HG03025 (cell line): ENCODE data around the gene SLC35F4.
"Not testable (repeated sequence)": the region's sequence is repeated elsewhere in the genome, so short reads cannot be mapped to it uniquely, and the experiment has no call there.

Experiments
- ATAC-seq: cut with Tn5 transposase; IDR thresholded peaks from one replicate; pipeline ENCODE4 v1.9.1; 2021; ENCODE audit warnings: mild to moderate bottlenecking, moderate library complexity; ENCODE audit not compliant: unreplicated experiment, low FRiP score

The SLC35F4 gene

DNA sequence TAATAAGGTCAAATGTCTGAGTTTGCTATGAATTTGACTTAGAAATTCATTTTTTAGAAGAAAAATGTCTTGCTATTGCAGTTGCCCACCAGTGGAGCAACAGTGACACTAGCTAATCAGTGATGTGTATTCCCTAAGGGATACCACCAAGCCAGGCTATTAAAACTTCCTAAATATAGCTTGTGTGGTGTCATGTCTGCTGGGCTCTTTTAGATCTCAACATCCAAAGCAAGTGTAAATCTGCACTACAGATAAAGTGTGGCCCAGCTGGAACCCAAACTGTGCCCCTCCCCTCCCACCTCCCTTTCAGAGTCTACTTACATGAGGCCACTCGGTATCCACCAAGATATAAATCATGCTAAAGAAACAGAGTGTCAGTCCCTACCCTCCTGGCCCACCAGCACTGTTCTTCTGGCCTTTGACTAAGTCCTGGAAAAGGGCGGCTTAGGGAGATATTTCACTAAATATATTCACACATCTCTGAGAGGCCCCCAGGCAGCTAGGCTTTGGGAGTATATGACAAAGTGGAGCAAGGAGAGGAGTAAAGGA lies 53.8 kb downstream of the SLC35F4 start:
- ATAC-seq, result no peak

DNA sequence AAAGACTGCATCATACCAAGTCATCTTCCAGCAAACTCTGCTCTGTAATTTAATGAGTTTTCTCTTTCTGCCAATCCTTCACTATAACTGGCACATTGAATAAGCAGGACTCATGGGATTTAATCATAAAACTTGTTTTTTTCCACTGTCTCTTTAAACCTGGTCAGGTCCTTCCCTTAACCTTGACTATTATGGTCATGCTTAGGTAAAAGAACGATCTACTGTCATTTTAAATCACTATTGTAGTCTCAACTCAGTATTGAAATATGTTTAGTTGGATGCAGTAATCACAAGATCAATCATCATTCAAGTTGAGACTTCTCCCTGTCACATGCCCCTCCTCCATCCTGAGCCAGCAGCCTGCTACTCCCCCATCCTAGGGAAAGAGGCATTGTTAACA lies 56.1 kb downstream of the SLC35F4 start:
- no peak for ATAC-seq

DNA sequence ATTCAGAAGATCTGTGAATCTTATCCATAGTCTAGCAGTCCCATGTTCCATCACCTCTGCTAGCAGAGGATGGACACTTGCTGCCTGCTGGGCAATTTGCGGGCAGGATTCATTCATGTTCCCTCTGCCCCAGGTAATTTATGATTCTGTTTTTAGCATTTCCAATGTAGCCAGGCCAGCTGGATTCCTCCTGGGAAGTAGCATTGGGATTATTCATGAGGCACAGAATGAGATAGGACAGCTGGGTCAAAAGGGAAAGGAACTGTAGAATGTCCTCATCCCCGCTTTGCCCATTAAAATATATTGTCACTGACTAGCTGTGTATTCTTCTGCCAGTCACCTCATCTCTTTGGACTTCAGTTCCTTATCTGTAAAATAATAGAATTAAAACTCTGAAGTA lies 68.7 kb downstream of the SLC35F4 start:
- ATAC-seq, result no peak

DNA sequence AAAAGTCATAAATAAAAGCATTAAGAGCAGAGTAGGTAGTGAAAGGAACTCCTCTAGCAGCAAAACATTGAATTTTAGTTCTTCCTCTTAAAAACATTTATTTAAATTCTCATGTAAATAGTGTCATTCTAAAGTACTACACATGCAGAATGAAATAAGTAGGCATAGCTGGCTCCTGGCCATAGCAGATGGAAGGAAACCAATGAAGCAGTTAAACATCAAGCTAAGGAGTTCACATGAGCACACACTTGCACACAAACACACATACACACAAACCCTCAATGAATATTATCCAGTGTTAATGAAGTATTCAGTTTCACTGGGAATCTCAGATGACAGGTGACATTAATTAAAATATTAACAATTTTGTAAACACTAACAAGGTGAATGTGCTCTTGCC lies 69.3 kb downstream of the SLC35F4 start:
- ATAC-seq, result no peak

DNA sequence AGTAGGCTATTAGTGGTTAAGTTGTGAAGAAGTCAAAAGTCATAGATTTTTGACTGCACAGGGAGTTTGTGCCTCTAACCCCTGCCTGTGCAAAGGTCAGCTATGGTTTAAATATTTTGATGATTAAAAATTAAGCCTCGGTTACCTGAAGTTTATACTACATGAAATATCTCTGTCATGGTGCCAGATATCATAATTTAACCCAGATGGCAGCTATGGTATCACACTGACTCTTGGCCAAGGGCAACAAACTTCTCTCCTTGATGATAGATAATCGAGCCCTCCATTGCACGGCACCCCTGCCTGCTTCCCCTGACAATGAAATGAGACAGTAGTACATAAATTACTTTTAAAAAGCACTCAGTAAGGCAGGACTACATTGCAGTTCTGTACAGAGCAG lies 80.8 kb downstream of the SLC35F4 start:
- no peak for ATAC-seq

DNA sequence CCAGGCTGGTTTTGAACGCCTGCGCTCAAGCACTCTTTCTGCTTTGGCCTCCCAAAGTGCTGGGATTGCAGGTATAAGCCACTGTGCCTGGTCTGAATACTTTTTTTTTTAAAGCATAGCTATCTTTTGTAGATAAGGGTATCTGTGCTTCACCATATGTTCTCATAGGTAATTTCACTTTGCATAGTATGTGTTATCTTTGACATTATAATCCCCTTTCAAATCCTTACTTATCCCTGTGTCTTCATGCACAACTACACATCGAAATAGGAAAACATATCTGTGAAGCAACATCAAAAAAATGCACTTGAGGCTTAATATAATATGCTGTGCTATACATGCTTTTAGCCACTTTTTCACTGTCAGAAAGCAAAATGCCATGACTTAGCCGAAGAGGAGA lies 94.1 kb downstream of the SLC35F4 start:
- ATAC-seq, result no peak

DNA sequence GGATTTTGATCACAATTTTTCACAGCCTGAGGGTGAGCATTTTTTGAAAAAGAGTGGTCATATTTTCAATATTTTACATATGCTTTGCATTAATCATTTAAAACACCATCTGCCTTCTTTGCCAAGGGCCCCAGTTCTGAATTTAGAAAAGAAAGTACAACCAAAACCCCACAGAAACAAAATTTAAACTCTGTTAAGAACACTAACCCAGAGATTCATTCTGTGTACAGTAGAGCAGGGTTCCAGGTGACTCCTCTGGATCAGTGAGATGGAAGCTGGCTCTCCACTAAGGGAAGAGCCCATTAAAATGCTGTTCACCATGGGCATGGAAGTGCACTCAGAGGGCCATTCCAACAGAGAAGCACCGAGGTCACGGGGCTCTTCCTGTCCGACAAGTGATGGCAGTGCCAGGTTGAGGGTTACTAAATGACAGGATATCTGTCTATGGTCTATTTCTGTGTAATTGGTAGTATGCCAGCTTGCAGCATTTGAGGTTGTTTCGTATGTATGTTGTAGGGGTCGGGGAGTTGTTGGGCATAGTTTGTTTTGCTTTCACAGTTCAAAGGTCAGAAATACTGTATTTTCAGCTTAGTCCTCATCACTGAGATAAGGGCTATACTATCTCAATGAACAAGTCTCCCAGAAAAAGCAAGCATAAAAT lies 95.9 kb downstream of the SLC35F4 start:
- ATAC-seq, result no peak

DNA sequence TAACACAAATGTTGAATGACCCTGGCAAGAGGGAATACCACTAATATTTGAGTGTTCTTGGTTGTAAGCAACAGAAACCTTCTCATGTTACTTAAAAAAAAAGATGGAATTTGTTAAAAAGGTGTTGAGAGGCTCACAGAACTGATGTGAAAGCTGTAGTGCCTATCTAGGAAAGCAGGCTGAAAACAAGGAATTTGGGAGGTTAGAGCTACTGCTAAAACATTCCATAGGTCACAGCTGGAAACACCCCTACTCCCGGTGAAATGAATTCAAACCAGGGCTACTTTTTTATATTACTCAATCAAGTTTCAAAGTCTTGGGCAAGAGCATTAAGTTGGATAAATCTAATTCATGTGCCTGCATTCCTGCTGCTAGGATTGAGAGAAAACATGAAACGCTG lies 104.1 kb downstream of the SLC35F4 start:
- no peak for ATAC-seq

DNA sequence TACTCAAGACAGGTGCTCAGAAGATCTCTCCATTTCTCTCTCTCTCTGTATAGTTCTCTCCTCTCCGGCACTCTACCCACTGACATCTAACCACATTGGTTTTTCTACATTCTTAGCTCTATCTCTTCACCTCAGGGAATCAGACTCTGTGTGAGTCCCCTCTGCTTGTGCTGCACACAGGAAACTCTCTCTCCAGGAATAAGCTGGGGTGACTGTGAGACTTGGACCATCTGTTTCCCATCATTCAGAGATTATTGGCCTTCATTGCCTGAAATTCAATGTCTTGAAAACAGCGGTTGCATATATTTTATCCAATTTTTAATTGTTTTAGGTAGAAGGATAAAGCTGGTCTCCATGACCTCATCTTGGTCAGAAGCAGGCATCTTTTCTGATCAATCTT lies 105.0 kb downstream of the SLC35F4 start:
- ATAC-seq, result no peak

DNA sequence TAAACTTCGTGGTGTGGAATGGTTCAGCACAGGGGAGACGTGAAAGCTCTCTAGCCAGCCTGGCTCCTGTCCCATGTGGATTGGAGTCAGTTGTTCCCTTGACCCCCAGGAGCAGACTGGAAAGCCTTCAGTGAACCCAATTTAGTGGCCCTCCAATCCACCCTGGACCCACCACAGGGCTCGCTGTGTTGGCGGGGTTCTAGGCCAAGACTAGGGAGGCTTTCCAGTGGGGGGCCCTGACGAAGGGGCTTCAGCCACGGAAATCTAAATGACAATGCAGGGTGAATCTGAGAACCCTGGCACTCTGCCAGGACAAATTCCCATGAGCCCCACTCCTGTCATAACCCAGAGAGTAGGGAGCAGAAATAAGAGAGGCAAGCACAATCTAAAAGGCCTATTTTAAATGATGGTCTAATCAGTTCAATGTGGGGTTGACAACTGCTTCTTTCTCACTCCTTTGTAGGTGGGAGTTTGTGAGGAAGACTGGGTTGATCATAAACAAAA lies 110.8 kb downstream of the SLC35F4 start:
- no peak for ATAC-seq

DNA sequence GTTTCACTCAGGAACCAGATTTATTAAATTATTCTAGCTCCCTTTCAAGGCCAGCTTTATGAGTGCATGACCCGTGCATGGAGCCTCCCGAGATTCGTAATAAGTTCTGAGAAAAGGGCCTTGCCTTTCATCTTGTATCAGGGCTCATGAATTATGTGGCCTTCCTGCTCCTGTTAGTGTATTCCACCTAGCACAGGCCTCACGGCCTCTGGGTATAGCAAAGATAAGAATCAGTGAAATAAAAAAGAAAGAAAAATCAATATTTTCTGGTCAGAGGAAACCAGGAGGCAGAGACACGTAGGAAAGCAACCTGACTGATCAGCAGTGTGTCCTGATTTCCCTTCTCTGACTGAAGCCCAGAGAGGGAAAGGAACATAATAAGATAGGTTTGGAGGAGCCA lies 111.4 kb downstream of the SLC35F4 start:
- ATAC-seq, result no peak

DNA sequence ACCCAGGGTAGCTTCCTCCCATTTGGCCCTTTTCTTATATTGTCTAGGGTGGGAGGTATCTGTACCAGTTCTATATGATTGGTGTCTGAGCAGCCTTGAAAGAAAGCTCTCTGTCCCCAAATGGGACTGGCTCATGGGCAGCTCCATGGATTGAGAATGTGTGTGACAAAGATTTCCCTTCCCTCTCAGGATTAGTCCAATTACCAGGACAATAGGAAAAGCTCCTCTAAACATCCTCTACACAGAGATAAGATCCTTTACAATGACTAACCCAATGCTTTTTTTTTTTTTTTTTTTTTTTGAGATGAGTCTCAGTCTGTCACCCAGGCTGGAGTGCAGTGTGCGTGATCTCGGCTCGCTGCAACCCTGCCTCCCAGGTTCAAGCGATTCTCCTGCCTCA lies 112.1 kb downstream of the SLC35F4 start:
- no peak for ATAC-seq

DNA sequence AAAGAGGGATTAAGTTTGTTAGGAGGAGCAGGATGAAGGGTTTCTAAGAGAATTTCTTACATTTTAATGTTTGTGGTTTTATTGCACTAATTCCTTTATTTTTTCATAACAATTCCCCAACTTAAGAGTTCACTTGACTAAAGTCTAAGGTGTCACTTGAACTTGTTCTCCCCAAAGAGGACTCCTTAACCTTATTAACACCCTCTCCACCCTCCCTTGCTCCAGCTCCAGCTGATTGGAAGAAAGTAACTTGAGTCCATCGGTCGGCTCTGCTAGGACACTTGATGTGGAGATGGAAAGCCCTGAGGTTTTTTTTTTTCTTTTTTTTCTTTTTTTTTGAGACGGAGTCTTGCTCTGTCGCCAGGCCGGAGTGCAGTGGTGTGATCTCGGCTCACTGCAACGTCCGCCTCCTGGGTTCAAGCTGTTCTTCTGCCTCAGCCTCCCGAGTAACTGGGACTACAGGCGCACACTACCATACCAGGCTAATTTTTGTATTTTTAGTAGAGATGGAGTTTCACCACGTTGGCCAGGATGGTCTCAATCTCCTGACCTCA lies 113.7 kb downstream of the SLC35F4 start:
- ATAC-seq, result not testable (repeated sequence)

DNA sequence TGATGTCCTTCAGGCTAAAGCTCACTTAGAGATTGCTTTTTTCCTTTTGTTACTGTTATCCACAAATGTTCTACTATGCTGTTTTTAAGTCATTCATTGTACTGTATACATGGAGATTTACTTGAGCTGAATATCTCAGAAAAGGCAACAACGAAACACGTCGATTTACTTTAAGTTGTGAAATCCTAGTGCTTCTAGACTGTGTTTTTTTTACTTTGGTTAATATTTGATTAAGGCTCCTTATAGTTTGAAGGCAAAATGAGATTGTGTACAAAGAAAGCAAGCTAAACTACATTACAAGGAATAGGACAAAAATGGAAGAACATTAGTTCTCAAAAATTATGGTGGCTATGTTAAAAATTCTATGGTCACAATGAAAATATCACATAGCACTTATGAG lies 114.5 kb downstream of the SLC35F4 start:
- ATAC-seq, result no peak

DNA sequence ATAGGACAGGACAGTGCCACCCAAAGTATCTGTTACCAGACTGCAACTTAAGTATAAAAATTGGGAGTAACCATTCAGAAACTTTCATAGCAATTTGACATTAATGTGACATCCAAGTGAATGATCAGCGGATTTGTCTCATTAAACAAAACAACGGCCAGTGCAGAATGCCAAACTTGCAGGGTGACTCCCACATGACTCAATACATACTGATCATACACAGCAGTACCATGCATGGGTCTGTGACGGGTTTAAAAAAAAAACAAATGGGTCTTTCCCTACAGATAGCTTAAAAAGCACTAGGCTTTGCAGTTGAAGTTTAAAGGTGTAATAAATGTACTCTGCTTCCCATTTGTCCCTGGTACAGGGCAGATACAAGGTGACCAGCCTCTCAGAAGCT lies 116.6 kb downstream of the SLC35F4 start:
- ATAC-seq, result no peak

DNA sequence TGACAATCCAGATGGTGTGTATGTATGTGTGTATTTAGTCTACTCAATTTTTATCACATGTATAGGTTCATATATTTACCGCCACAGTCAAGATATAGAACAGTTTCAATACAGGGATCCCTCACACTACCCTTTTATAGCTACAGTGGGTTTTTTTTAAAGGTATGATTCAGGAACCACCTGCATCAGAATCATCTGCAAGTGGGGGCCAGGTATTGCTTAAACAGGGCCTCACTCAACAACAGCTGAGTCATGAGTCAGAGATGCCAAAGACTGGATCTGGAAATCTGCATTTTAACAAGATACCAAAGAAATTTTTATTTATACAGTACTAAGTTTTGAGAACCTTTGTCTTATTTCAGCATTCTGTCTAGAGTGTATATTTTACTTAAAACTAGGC lies 117.6 kb downstream of the SLC35F4 start:
- no peak for ATAC-seq

DNA sequence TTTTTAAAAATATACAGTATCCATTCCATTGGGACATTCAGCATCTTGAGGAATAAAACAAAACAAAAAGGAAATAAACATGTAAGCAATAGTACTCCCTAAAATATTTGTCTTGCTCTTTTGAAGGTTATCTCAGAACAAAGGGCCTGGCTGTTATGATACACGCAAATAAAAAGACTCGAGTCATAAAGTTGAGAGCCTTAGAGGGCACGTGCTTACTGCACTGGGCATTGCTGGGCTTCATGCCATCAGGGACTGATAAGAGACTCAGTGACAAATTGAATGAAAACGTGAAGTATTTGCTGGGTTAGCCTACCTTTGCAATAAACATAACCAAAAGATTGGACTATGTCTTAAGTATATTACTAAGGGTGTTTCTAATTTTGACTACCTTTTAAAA lies 118.9 kb downstream of the SLC35F4 start:
- ATAC-seq, result no peak

DNA sequence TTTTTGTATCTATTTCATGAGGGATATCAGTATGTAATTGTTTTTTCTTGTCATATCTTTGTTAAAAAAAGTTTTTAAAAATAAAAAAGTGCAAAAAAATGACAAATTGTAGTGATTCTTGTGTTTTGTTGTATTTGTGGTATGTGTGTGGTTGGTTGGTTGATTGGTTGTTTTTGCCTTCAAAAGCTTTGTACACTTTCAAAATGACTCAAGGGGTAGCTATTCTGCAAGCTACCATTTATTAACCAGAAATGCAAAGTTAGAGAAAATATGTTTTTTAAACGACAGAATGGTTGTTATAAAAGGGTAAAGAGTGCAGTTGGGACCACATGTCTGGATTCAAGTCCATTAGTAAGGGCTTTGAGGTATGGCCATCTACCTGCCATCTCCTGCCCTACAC lies 119.3 kb downstream of the SLC35F4 start:
- ATAC-seq, result no peak

DNA sequence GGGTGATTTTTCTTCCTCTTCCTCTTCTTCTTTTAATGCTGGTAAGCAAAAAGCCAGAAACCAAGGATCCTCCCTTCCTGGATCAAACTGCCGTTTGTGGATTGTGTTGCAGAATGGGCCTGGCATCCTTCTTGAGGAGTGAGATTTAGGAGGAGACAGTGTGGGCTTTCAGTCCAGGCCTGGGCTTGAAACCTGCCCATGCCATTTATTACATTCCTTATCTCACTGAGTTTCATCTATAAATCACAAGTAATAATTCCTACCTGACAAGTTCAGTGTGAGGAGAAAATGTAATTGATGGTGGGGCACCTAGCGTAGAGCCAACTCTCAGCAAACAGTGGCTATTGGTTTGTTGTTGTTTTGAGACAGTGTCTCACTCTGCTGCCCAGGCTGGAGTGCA lies 126.4 kb downstream of the SLC35F4 start:
- ATAC-seq, result no peak

DNA sequence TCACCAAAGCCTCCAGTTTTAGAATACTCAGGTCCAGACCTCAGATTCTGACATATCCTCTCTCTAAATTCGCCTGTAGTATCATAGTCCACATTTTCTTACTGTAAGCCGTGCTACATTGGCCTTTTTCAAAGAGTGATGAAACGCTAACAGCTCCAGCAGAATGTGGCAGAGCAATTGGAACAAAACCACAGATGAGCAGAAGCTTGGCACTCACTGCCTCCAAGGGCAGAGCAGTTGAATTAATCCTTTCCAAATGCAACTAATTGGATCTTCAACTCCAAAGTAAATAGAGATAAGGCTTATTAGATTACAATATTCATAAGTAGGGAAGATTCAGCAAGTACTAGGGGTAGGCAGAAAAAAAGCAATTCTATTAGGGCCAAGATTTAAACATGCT lies 128.3 kb downstream of the SLC35F4 start:
- no peak for ATAC-seq

DNA sequence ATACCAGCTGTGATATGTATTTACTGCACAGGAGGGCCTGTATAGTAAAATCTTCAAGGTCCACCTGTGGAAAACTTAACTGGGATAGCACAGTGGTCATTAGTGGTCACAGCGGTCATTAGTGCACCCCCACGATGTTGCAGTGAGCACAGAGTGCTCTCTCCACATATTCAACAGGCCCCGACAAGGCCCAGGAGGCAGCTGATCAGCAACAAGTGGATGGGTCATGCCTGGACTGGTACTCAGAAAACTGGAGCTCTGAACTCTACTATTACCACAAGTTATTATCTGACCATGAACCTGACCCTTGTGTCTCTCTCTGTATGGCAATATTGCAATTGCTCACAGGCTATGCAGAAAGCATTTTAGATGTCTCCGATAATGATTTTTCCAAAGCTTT lies 129.5 kb downstream of the SLC35F4 start:
- no peak for ATAC-seq

DNA sequence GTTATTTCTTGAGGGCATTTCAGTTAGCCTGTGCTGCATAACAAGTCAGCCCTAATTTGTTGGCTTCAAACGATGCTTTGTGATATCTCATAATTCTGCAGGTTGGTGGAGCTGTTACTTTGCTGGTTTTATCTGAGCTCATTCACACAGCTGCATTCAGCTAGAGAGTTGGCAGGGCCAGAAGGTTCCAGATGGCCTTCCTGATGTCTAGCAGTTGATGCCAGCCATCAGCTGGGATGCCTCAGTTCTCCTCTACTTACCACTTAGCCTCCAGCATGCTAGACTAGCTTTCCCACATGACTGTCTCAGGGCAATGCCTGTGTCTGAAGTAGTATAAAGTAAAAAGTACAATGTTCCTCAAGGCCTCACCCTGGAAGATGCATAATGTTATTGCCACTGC lies 130.6 kb downstream of the SLC35F4 start:
- no peak for ATAC-seq
